Tibial nerve (tissue), 3 donors: ENCODE data around the gene CLIC1.

Experiments
- CTCF ChIP-seq, 5 experiments: fragments of 200-600 bp in 3 of 5; fragments of 450-650 bp in 2 of 5; sonication (generic) in 3 of 5; IDR thresholded peaks; one replicate each; pipeline ENCODE4 v1.5.1; 2016 to 2019; ENCODE audit warnings: antibody characterized with exemption in 5 of 5, mild to moderate bottlenecking in 3 of 5, moderate library complexity in 2 of 5
- POLR2A ChIP-seq, 2 donors: fragments of 450-650 bp; IDR thresholded peaks; one replicate each; pipeline ENCODE4 v1.6.1; 2017; ENCODE audit warnings: antibody characterized with exemption in 2 of 2, mild to moderate bottlenecking in 2 of 2, moderate library complexity in 2 of 2

GRCh38 chr6:31690231-31691077, 45.9 kb downstream of the CLIC1 start:
- no peak for TF ChIP-seq CTCF (IDR thresholded peaks at IDR 0.05)
- TF ChIP-seq POLR2A (IDR thresholded peaks at IDR 0.05): no peak
